HepG2 (cell line): ENCODE results near the gene TAAR1. TPM values are rescaled to one million over a fixed set of nuclear protein-coding genes. Genes with fewer than 3 reads are reported as not detected.

Source experiments
- ATAC-seq: fragments of 200-7000 bp; cut with Tn5 transposase; 3 replicates; pipeline ENCODE4 v1.9.1; 2020; ENCODE audit warnings: mild to moderate bottlenecking, moderate library complexity
- BruUV-seq: library from RNA; stranded (reverse); fragments of 400-500 nt; replicated peaks from 2 replicates; lab custom pipeline; 2021; lab: Mats Ljungman, UMichigan
- CTCF ChIA-PET: fragments of 300-600 bp; formaldehyde crosslinking; extraction: SDS; loops from one replicate; lab custom pipeline; 2021; ENCODE audit warnings: low total read pairs, inconsistent platforms, low intra/inter-chr PET ratio; lab: Yijun Ruan, JAX
- POLR2A ChIA-PET: fragments of 350-600 bp; sonication (Branson Sonifier 250); formaldehyde crosslinking; loops from one replicate; lab custom pipeline; 2020; ENCODE audit warnings: antibody characterized with exemption, inconsistent platforms; lab: Yijun Ruan, JAX
- DNase-seq: peaks from one replicate; pipeline ENCODE4 v3.0.0-alpha.2; 2015; ENCODE audit warnings: low spot score
- FAIRE-seq: peaks from 3 replicates; lab custom pipeline; 2011; peaks lifted over from hg19 to GRCh38; lab: Jason Lieb, UNC
- H2AFZ ChIP-seq: one replicate; pipeline ENCODE4 v1.6.1; 2011; ENCODE audit warnings: low read length, inconsistent platforms
- H3K27ac ChIP-seq: fragments of 300-600 bp; 3 replicates; pipeline ENCODE4 v1.8.0; 2011; ENCODE audit warnings: mixed run types, mild to moderate bottlenecking, mixed read lengths, low read length, inconsistent platforms; ENCODE audit not compliant: insufficient read depth; ENCODE audit errors: extremely low read length
- H3K27me3 ChIP-seq, 2 experiments: fragments of 200-600 bp in 1 of 2; 2 replicates in 1 of 2; 3 replicates in 1 of 2; pipeline versions ENCODE4 v1.6.0 to v1.8.0; 2011; ENCODE audit warnings: low read length in 2 of 2, mild to moderate bottlenecking in 2 of 2, moderate library complexity in 2 of 2, inconsistent platforms in 1 of 2; ENCODE audit not compliant: insufficient read depth in 2 of 2, control insufficient read depth in 1 of 2
- H3K36me3 ChIP-seq, 2 experiments: fragments of 200-600 bp in 1 of 2; replicated peaks in 1 of 2; 2 replicates in 1 of 2; 3 replicates in 1 of 2; pipeline versions ENCODE4 v1.5.1 to v1.8.0; 2011; ENCODE audit warnings: low read length in 2 of 2, inconsistent platforms in 1 of 2; ENCODE audit not compliant: insufficient read depth in 2 of 2, control insufficient read depth in 1 of 2
- H3K4me1 ChIP-seq: 2 replicates; pipeline ENCODE4 v1.5.1; 2012; ENCODE audit warnings: low read length, inconsistent platforms; ENCODE audit not compliant: insufficient read depth
- H3K4me2 ChIP-seq: 2 replicates; pipeline ENCODE4 v1.6.0; 2011; ENCODE audit warnings: low read depth, low read length, inconsistent platforms
- H3K4me3 ChIP-seq, 3 experiments: fragments of 200-600 bp in 1 of 3; sonication (generic), shearing (Covaris generic) in 1 of 3; replicated peaks in 1 of 3; 2 replicates each; pipeline ENCODE4 v1.5.1; 2011 to 2016; ENCODE audit warnings: low read length in 3 of 3, inconsistent platforms in 2 of 3, low read depth in 2 of 3, mild to moderate bottlenecking in 2 of 3, control low read depth in 1 of 3, mixed read lengths in 1 of 3; ENCODE audit not compliant: insufficient read depth in 1 of 3
- H3K79me2 ChIP-seq: one replicate; pipeline ENCODE4 v1.6.1; 2011; ENCODE audit warnings: low read length, inconsistent platforms; ENCODE audit not compliant: insufficient read depth
- H3K9ac ChIP-seq: 2 replicates; pipeline ENCODE4 v1.6.0; 2011; ENCODE audit warnings: mild to moderate bottlenecking, low read depth, low read length, inconsistent platforms; ENCODE audit not compliant: insufficient read depth
- H3K9me3 ChIP-seq: 2 replicates; pipeline ENCODE4 v1.5.1; 2012; ENCODE audit warnings: mild to moderate bottlenecking, low read length
- H4K20me1 ChIP-seq: 2 replicates; pipeline ENCODE4 v1.6.0; 2011; ENCODE audit warnings: inconsistent platforms, mild to moderate bottlenecking, low read length, moderate library complexity; ENCODE audit not compliant: insufficient read depth
- ARID3A ChIP-seq: IDR thresholded peaks from 2 replicates; pipeline ENCODE4 v1.6.1; 2012; ENCODE audit warnings: low read depth, low read length, improper control_type of control experiment
- CC2D1A ChIP-seq: sonication (generic); formaldehyde crosslinking; IDR thresholded peaks from 2 replicates; pipeline ENCODE4 v1.8.1; 2023; ENCODE audit warnings: mild to moderate bottlenecking, missing genetic modification reagents
- CTCF ChIP-seq: sonication (generic); formaldehyde crosslinking; IDR thresholded peaks from 2 replicates; pipeline ENCODE4 v1.5.0; 2020; ENCODE audit warnings: mild to moderate bottlenecking, missing genetic modification reagents, moderate library complexity
- HDAC6 ChIP-seq: fragments of 200-600 bp; sonication (generic); IDR thresholded peaks from 2 replicates; pipeline ENCODE4 v1.7.0; 2017; ENCODE audit warnings: mild to moderate bottlenecking, antibody characterized with exemption, low read length, low read depth
- HHEX ChIP-seq: IDR thresholded peaks from 2 replicates; pipeline ENCODE4 v1.6.1; 2016; ENCODE audit warnings: control low read depth
- RAD21 ChIP-seq: fragments of 450-650 bp; formaldehyde crosslinking; IDR thresholded peaks from 2 replicates; pipeline ENCODE4 v1.5.0; 2020; ENCODE audit warnings: mild to moderate bottlenecking
- REL ChIP-seq: sonication (generic); formaldehyde crosslinking; conservative IDR thresholded peaks from 2 replicates; pipeline ENCODE4 v1.8.0; 2022; ENCODE audit warnings: mild to moderate bottlenecking, missing genetic modification reagents, moderate library complexity
- RELA ChIP-seq: sonication (generic); formaldehyde crosslinking; IDR thresholded peaks from 2 replicates; pipeline ENCODE4 v1.4.0; 2020; ENCODE audit warnings: missing genetic modification reagents
- SMC3 ChIP-seq: IDR thresholded peaks from 2 replicates; pipeline ENCODE4 v1.6.1; 2011; ENCODE audit warnings: low read length, improper control_type of control experiment
- SOX6 ChIP-seq, 2 experiments: fragments of 450-650 bp in 1 of 2; sonication (generic) in 1 of 2; formaldehyde crosslinking in 1 of 2; IDR thresholded peaks; 2 replicates each; pipeline versions ENCODE4 v1.4.0 to v1.6.1; 2017 to 2020; ENCODE audit warnings: antibody characterized with exemption in 1 of 2, mild to moderate bottlenecking in 1 of 2, missing genetic modification reagents in 1 of 2
- STAG1 ChIP-seq: sonication (generic); formaldehyde crosslinking; IDR thresholded peaks from 2 replicates; pipeline ENCODE4 v1.4.0; 2020; ENCODE audit warnings: missing genetic modification reagents
- ZNF512 ChIP-seq: sonication (generic); formaldehyde crosslinking; IDR thresholded peaks from 2 replicates; pipeline ENCODE4 v1.4.0; 2020; ENCODE audit warnings: mild to moderate bottlenecking, missing genetic modification reagents
- ZNF512B ChIP-seq: sonication (generic); formaldehyde crosslinking; IDR thresholded peaks from 2 replicates; pipeline ENCODE4 v1.5.1; 2020; ENCODE audit warnings: missing genetic modification reagents, mild to moderate bottlenecking, borderline replicate concordance
- WGBS: methylation state at CpG from one replicate; pipeline ENCODE4 v1.1.6; 2017; ENCODE audit warnings: low lambda C conversion rate; 5-methylcytosine and 5-hydroxymethylcytosine counted together
- in situ Hi-C: cut with HindIII; loops from 2 replicates; pipeline ENCODE4 v1.10.0; 2017; ENCODE audit warnings: low pct_unique_long_range_greater_than_20kb; ENCODE audit not compliant: extremely low pct_ligation_motif_present
- intact Hi-C: fragments of 100-400 bp; cut with micrococcal nuclease; formaldehyde crosslinking; loops from one replicate; pipeline ENCODE4 v1.10.0; 2022; ENCODE audit not compliant: unreplicated experiment
- polyA plus RNA-seq, 8 experiments: library from polyadenylated mRNA; depleted of rRNA in 3 of 8; stranded (reverse) in 7 of 8; unstranded in 1 of 8; fragments of >200 nt; fragmentation: Illumina TruSeq in 4 of 8; extraction: Trizol in 4 of 8; gene quantifications; 2 replicates each; pipeline versions ENCODE4 v1.2.1 to v1.2.3, GENCODE V29; 2011 to 2016; ENCODE audit warnings: low read depth in 4 of 8, missing spikeins in 1 of 8, mixed read lengths in 1 of 8; ENCODE audit not compliant: insufficient read depth in 1 of 8
- total RNA-seq, 5 experiments: library from RNA; depleted of rRNA; stranded (reverse); fragments of >200 nt; fragmentation: Illumina TruSeq; extraction: Trizol; gene quantifications; 2 replicates each; pipeline ENCODE4 v1.2.3, GENCODE V29; 2016; ENCODE audit warnings: low read depth in 1 of 5

TAAR1 gene
- total and polyA plus RNA-seq, 2 of the 13 experiments (the other 11 are each of a cell fraction or from before 2014, with no cell fraction given): not detected

- TF ChIP-seq RELA: no peak
- no peak for TF ChIP-seq HDAC6
These were observed 12.3 kb upstream of the TAAR1 start (continued) for GRCh38 chr6:132671295-132671694.

- Histone ChIP-seq H3K36me3 (no peaks in the 10 kb centered on the region), H3K79me2 (no peaks in the 10 kb centered on the region), H4K20me1 (no peaks in the 10 kb centered on the region)
- ATAC-seq: peak; percentile 72
- FAIRE-seq: no peak
- no peak for TF ChIP-seq SOX6 (IDR thresholded peaks at IDR 0.05)
- TF ChIP-seq SOX6 (CRISPR knock-in tag; IDR thresholded peaks at IDR 0.05): 0 out of 2 replicates have a peak, but pooled peaks have one; percentile 11
- peak; percentile 91; the same call in 1 of the 2 replicates for TF ChIP-seq ZNF512B (CRISPR knock-in tag)
- 0 out of 2 replicates have a peak, but pooled peaks have one; percentile 50 for TF ChIP-seq CC2D1A (CRISPR knock-in tag)
- peak; percentile 63 for TF ChIP-seq SMC3
- TF ChIP-seq ZNF512: peak; percentile 95
- peak; percentile 57; the same call in 1 of the 2 replicates for TF ChIP-seq ARID3A
- TF ChIP-seq REL (CRISPR knock-in tag): no peak
- peak; percentile 49; the same call in 1 of the 2 replicates for TF ChIP-seq RAD21 (CRISPR knock-in tag)
- TF ChIP-seq STAG1 (CRISPR knock-in tag): peak; percentile 75
- TF ChIP-seq HHEX: no peak
- peak; percentile 68 for TF ChIP-seq CTCF (CRISPR knock-in tag)
- TF ChIP-seq, all 625 proteins: peak for 9
- 0% methylated on average over 4 of the region's 4 CpGs for WGBS
- BruUV-seq: no TSS peak
- ChIA-PET CTCF (interaction anchor here (1.6 to 4.0 kb wide), 2 partner anchors 99 to 129 kb away, joined by 11 to 80 read pairs; partner anchors contain the start of gene SLC18B1), POLR2A (no interaction called here)
- in situ Hi-C loops: loop anchor here (5.0 kb wide), 1 partner anchor 98 kb away; no protein-coding TSS in a partner anchor
- Histone ChIP-seq H3K4me2 (no peak overlapping the region), H3K4me1 (peaks cover 24% of the 10 kb centered on the region), H3K4me3 (no peak overlapping the region), H3K9me3 (no peaks in the 10 kb centered on the region), H3K9ac (no peak overlapping the region), H3K27ac (no peak overlapping the region), H3K27me3 (no peaks in the 10 kb centered on the region; a peak in 1 of 5 replicates), H2AFZ (no peak overlapping the region)
- intact Hi-C loops: loop anchor here (1.0 to 5.0 kb wide), 5 partner anchors 46 to 137 kb away; no protein-coding TSS in a partner anchor
- peak; percentile 20 for DNase-seq
These were observed 10.8 kb upstream of the TAAR1 start for GRCh38 chr6:132669690-132670291.
